NCI-H2081 treated with DMSO at 0.1 percent for 48 hours (cell line): ENCODE results near the gene UFC1.
"Not testable (repeated sequence)": the region's sequence is repeated elsewhere in the genome, so short reads cannot be mapped to it uniquely, and the experiment has no call there.

ENCODE experiments used
- DNase-seq: peaks from one replicate; lab custom pipeline; 2025; lab: John Stamatoyannopoulos, UW

The UFC1 gene

DNA sequence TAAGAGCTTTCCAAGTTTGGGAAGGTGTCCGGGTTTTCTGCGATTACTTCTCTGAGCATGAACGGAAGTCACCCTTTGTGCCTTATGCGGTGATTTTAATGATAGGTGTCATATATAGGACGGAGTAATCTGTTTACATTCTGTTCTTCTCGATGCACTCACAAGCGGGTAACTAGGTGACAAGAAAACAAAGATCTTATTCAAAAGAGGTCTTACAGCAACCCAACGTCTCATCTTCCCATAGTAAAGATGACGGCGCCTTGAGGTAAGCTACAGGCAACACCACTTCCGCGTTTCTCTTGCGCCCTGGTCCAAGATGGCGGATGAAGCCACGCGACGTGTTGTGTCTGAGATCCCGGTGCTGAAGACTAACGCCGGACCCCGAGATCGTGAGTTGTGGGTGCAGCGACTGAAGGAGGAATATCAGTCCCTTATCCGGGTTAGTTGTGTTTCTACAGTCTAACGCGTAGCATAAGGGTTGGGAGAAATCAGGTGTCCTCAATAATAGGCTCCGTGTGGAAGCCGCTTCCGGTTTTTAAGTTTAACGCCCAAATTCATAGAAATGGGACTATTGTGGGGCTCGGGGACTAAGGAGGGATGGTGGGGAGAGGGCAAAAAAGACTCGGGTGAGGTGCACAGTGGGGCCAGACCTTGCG lies at the start of gene UFC1:
TSS of gene UFC1 (plus strand) at position 297 of the 656 bp plus-strand sequence. CDS start at position 317, 20 bp downstream.
- DNase-seq: peak; percentile 85

DNA sequence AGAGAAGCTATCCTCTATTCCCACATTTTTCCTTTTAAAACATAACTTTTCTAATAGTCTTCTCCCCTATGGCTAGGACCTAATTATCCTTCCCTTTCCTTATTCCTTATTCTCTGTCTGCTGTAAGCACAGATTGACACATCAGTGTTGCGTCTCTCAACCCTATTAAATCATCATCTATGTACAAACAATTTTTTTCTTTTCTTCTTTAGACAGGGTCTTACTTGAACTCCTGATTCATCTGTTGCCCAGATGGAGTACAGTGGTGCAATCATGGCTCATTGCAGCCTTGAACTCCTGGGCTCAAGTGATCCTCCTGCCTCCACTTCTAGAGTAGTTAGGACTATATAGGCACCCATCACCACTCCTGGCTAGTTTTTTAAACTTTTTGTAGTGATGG lies 47.3 kb upstream of the UFC1 start:
- DNase-seq: no peak

DNA sequence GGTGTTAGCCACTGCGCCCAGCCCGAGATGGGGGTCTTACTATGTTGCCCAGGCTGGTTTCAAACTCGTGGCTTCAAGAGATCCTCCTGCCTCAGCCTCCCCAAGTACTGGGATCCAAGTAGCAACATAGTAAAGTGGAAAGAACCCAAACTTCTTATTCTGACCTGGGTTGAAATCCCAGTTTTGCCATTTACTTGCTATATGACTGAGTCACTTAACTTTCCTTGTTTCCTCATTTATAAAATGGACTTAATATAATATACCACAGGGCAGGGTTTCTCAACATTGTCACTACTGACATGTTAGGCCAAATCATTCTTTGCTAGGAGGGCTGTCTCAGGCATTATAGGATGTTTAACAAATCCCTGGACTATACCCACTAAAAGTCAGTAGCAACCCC lies 42.7 kb upstream of the UFC1 start:
- no peak for DNase-seq

DNA sequence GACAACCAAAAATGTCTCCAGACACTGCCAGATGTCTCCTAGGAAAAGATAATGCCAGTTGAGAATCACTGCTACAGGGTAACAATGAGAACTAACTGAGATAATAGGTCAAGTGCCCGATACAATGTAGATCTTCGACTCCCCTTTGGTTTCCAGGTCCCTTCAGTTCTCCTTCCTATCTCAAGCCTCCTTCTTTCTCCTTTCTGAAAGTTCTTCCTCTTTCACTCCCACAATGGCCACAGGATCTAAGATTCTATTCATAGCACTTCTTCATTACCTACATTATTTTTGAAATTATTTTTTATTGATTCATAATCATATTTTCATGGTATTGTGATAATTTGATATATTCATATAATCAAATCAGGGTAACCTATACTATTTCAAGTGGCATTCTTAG lies 42.3 kb upstream of the UFC1 start:
- no peak for DNase-seq

DNA sequence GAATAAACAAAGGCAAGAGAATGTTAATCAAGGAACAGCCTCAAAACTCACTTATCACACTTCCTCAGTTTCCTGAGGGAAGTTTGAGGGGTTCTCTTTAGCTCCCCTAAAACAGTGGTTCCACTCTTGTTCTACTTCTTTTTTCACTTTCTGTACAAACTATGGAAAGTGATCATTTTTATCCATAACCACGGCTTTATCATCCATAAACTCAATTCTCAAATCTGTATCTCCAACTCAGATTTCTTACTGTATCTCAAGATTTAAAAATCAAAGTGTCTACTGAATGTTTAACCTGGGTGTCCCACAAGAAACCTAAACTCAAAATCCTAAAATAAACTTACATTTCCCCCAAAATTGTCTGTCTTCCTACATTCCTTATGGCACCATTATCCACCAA lies 39.9 kb upstream of the UFC1 start:
- no peak for DNase-seq

DNA sequence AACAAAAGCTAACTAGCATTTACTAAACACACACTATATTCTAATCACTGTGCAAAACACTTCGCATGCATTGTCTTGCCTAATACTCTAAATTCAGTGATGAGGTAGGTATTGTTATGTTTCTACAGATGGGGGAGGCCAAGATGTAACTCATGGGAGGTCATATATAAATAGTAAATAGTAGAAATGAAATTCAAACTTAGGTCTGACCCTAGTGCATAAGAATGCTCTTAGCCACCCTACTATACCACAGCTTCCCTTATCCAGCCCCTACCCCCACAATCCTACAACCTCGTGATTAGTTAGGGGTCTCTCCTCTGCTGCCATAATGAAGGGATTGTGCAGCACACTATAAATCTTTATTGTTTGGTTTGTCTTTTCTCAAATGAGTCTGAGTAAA lies 39.2 kb upstream of the UFC1 start:
- no peak for DNase-seq

DNA sequence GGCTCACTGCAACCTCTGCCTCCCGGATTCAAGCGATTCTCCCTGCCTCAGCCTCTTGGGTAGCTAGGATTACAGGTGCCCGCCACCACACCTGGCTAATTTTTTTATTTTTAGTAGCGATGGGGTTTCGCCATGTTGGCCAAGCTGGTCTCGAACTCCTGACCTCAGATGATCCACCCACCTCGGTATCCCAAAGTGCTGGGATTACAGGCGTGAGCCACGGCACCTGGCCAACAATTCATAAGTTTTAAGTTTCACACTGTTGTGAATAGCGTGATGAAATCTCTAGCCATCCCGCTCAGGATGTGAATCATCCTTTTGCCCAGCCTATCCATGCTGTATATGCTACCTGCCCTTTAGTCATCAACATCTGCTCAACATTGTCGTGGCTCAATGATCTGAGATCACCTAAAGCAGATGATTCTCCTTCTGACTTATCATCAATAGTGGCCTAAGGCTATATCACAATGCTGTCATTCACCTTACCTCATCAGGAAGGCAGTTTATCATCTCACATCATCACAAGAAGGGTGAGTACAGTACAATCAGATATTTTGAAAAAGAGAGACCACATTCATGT lies 38.6 kb upstream of the UFC1 start:
- DNase-seq: no peak

DNA sequence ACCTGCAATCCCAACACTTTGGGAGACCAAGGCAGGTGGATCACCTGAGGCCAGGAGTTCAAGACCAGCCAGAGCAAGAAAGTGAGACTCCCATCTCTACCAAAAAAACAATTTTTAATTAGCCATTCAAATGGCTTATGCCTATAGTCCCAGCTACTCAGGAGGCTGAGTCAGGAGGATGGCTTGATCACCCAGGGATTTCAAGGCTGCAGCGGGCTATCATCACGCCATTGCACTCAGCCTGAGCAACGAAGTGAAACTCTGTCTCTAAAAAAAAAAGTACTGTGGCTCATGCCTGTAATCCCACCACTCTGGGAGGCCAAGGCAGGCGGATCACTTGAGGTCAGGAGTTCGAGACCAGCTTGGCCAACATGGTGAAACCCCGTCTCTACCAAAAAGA lies 37.8 kb upstream of the UFC1 start:
- DNase-seq: not testable (repeated sequence)

DNA sequence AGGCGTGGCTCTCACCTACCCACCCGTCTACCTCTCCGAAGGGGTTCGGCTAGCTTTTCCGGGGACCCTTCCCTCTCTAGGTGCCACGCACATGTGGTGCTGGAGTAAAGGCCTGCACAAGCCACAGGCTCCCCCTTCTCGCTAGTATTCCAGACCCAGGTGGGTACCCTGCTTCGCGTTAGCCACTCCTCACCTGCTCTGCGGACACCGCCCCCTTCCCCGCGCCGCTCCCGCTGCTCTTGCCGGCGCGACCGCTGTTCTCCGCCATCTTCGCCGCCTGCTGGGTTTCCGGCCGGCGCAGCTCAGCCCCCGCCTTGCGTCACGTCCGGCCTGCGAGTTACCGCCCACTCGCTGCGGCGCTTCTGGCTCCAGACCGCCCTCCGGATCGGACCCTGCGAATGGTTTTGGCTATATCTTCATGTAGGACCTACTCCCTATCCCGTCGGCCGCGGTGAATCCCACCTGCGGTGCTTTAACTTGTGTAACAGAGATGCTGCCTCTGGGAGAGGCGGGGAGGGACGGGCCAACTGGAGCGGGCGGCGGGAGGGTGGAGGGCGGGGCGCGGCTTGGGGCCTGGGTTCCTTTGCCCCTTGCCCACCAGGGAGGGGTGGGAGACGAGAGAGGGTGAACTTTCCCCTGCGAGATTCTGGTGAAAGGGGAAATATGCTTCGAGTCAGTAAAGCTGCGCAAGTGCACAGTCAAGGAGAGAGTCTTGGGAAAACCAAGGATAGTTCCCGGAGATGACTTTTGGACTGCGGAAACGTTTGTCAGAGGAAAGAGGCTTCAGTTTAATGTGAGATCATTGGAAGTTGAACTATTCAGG lies 35.8 kb upstream of the UFC1 start, which contains the start of the genes NIT1 and PFDN2:
TSS of gene NIT1 (plus strand) at position 347 of the 823 bp plus-strand sequence. CDS start at position 419, 72 bp downstream.
TSS of gene PFDN2 (minus strand) at position 279 of the 823 bp plus-strand sequence. CDS start at position 268, 11 bp downstream.
- DNase-seq: peak; percentile 37

DNA sequence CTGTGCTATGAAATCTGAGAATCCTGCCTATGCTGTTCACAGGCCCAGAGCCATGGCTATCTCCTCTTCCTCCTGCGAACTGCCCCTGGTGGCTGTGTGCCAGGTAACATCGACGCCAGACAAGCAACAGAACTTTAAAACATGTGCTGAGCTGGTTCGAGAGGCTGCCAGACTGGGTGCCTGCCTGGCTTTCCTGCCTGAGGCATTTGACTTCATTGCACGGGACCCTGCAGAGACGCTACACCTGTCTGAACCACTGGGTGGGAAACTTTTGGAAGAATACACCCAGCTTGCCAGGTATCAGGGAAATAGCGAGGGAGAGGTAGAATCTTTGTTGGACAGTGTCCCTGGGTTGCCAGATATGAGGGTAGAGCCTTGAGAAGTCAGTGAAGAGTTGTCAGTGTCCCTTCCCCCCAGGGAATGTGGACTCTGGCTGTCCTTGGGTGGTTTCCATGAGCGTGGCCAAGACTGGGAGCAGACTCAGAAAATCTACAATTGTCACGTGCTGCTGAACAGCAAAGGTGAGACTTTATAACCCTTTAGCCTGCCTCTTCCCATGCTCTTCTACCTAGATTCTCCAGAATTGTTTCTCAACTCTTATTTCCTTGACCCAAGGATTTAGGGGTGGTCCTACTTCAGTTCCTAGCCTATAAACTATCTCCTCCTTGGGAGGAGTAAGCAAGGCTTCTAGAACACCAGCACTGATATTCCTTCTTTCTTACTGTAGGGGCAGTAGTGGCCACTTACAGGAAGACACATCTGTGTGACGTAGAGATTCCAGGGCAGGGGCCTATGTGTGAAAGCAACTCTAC lies 34.5 kb upstream of the UFC1 start:
- DNase-seq: no peak

DNA sequence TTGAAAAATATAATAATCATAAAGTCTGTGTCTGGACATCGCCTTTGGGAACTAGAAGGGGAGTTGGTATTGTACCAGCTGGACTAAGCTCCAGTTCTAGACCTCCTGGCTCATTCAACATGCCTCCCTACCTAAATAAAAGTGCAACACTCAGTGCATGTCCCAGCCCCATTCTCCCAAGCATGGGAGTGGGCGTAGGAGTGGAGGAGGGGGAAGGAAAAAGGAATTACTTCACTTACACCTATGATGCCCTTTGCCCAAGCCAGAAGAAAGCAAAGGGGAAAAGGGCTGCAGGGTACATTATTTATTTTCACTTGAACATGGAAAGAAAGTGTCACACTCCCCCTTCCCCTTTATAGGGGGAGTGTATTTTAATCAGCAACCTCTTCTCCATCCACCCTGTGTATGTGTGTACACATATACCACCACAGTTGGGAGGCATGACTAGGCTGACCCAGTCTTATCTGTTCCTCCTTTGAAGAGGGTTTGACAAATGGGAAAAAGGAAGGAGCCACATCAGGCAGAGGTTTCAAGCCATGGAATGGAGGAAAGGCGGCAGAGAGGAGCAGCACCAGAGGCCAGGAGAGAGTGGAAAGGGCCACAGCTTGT lies 32.6 kb upstream of the UFC1 start:
- DNase-seq: no peak

DNA sequence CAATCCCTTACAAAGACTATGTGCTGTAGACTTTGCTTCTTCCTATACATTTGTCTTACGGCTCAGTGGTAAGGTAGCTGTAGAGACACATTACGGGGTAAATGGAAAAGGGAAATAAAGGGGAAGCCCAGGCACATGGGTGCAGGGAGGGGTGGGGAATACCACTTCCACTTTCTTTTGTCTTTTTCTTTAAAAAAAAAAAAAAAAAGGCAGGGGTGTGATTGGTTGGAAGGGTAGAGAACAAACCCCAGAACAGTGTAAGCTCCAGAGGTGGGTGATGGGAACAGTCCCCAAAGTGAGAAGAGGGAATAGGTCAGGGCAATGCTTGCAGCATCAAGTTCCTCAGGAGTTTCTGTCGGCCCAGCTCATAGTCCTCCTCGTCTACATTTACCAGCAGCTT lies 31.9 kb upstream of the UFC1 start:
- DNase-seq: no peak

DNA sequence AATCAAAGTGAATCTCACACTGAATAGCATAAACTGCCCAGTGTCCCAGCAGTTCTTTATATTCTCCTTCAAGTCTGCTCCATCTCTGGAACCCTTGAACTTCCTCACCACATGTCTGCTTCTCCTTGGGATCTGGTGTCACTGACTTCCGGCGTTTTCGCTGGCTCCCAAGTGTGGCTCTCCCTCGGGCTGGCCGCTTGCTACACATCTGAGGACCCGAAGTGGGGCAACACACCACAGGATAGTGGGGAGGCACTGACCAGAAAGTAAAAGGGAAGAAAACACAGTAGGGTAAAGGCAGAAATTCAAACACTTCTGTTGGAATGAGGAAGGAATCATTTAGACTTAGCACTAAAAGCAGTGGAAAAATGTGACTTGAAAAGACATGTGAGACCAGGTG lies 30.8 kb upstream of the UFC1 start:
- DNase-seq: no peak

DNA sequence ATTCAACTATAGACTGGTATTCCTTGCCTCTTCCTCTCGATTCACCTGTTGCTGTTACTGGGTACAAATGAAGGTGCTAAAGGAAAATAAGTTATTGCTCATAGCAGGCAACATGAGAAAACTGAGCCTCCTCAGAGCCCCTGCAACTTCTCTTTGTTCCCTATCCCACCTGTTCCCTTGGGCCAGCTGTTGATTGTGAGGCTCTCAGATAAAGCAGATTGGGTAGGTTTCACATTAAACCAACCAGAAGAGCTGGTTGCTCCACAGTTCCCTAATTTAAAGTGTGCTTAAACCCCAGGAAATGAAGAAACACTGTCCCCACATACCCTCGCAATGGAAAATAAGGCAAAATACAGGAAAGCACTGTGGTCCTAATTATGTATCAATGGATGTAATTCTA lies 26.1 kb upstream of the UFC1 start:
- no peak for DNase-seq

DNA sequence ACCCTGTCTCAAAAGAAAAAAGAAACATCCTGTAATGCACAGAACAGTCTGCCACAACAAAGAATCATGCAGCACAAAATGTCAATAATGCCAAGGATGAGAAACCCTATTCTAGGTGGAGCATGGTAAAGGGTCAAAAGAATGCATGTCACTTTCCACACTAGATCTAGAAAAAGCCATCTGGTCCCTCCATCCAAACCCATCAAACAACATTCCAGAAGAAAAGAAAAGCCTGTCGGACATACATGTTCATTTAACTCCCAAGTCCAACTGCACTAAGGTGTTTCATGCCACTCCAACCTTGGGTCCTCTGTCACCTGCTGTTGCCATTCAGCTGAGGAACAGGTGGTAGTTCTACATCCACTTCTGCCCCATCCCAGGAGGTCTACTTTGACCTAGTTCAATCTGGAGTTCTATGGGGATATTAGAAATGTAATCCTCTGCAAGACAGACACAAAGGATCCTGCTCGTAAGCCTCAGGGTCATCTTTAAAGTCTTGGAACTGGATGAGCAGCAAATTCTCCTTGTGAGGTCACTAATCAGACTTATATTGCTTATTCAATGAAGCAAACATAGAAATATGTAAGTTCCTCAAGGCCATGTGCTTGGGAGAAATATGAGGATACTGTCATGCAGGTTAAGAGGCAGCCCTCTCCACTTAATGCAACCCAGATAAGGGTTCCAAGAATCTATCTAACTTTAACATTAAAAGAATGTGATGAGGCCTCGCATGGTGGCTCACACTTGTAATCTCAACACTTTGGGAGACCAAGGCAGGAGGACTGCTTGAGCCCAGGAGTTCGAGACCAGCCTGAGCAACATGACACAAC lies 25.0 kb upstream of the UFC1 start:
- DNase-seq: no peak

DNA sequence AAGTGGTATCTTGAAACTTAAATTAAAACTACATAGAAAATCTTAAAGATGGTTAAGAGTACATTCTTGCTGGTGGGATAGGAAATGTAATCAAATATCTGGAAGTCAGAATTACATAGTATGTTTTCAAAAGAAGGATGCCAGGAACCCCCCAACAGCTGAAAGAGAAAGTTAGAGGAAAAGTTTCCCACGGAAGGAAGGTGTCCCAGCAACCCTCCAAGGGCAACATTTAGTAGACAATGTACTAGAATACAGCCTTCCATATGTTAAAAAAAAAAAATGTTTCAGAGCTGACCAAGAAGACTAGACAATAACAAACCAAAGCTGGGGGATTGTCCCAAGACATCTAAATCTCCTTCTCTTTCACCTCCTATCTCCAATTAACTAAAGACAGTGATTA lies 23.5 kb upstream of the UFC1 start:
- no peak for DNase-seq

DNA sequence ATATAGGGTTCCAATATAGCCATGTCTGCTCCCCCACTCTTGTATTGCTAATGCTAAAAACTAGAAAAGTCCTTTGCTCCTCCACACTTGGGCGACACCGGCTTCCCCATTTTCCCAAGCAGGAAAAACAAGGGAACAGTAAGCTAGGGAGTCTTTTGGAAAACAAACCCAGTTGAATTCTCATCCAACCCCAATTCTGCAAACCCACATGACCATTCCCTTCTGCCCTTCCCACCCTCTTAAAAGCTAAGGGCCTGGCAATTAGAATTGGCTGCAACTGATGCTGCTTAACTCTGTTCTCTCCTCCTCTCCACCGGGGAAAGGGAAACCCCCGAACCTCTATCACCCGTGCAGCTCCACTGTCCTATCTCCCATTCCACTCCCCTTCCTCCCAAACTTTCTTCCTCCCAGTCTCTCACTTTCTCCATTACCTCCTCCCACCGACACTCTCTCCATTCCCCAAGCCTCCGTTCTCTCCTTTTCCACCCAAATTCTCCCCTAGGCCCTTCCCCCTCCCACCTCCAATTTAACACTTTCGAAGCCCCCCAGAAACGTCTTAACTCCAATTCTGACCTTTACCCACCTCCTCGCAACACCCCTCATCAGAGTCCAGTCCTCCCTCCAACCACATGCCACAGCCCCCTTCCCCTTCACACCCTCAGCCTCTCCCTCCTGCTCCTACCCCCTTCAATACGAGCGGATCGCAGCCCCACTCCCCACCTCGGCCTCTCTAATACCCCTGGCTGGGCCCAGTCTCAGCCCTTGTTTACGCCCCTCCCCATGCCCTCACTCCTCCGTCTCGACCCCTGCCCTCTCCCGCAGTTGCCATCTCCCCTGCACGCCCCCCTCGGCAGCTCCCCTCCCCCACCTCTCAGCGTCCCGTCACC lies 22.0 kb upstream of the UFC1 start:
- DNase-seq: no peak

DNA sequence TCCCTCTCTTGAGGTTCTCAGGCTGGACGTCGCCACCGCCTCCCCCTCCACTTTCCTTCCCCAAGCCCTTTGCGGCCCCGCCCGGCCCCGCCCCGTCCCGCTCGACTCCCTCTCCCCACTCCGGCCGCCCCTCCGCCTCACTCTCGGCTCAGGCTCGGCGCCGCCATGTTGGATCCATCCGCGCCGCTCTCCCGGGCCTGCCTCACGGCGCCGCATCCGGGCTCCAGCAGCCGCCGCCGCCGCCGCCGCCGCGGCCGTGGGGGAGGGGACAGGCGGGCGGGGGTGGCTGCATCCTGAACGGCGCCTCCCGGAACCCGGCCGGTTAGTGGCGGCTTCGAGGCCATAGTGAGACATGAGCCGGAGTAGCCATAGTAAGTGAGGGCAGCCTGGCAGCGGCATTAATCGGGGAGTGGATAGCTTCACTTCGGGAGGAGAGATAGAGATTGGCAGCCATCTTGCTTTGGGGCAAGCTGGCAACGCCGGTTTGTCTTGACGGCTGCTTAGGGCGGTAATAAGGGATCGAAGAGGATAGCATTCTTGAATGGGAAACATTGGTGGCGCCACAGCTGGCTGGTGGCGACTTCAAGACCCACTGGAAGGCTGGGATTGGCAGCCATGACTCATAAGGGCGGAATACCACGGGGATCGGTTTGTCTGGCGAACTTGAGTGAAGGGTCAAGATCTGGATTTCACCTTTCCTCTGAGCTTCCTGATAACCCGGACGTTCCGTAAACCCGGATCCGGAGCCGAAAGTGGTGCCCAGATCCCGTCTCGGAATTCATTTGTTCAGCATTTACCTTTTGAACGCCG lies 21.2 kb upstream of the UFC1 start, which contains the start of gene DEDD:
TSS of gene DEDD (minus strand) at position 258 of the 810 bp plus-strand sequence. CDS start 8,205 bp downstream, outside the sequence.
- peak; percentile 94 for DNase-seq
